HG03196 (cell line): ENCODE data around the gene CERS6.

ENCODE experiments used
- ATAC-seq: cut with Tn5 transposase; IDR thresholded peaks from one replicate; pipeline ENCODE4 v1.9.1; 2021; ENCODE audit not compliant: unreplicated experiment

CERS6 gene

GRCh38 chr2:168528469-168528868 lies 72.4 kb downstream of the CERS6 start:
- no peak for ATAC-seq

- ATAC-seq, result no peak
These were observed 73.2 kb downstream of the CERS6 start for GRCh38 chr2:168529054-168529833.

- no peak for ATAC-seq
These were observed 74.0 kb downstream of the CERS6 start for GRCh38 chr2:168529900-168530561.

GRCh38 chr2:168530982-168531622 lies 75.0 kb downstream of the CERS6 start:
- peak; percentile 50 for ATAC-seq

- ATAC-seq, result no peak
These were observed 78.9 kb downstream of the CERS6 start for GRCh38 chr2:168534926-168535325.

- ATAC-seq, result no peak
These were observed 80.9 kb downstream of the CERS6 start for GRCh38 chr2:168536925-168537466.

GRCh38 chr2:168538133-168538532 lies 82.1 kb downstream of the CERS6 start:
- ATAC-seq, result no peak

GRCh38 chr2:168538534-168538933 lies 82.5 kb downstream of the CERS6 start:
- ATAC-seq, result no peak

GRCh38 chr2:168539945-168540344 lies 83.9 kb downstream of the CERS6 start:
- ATAC-seq, result no peak

GRCh38 chr2:168541858-168542257 lies 85.8 kb downstream of the CERS6 start:
- no peak for ATAC-seq

GRCh38 chr2:168543037-168543436 lies 87.0 kb downstream of the CERS6 start:
- no peak for ATAC-seq

- ATAC-seq, result no peak
These were observed 87.9 kb downstream of the CERS6 start for GRCh38 chr2:168543935-168544334.

- ATAC-seq, result no peak
These were observed 89.5 kb downstream of the CERS6 start for GRCh38 chr2:168545439-168546082.

GRCh38 chr2:168550670-168551069 lies 94.6 kb downstream of the CERS6 start:
- no peak for ATAC-seq

- ATAC-seq, result peak; percentile 95
These were observed 96.4 kb downstream of the CERS6 start for GRCh38 chr2:168552450-168552856.

- ATAC-seq, result no peak
These were observed 99.2 kb downstream of the CERS6 start for GRCh38 chr2:168555283-168555682.

- no peak for ATAC-seq
These were observed 103.1 kb downstream of the CERS6 start for GRCh38 chr2:168559187-168559586.

GRCh38 chr2:168560817-168561499 lies 104.9 kb downstream of the CERS6 start:
- ATAC-seq, result no peak

- no peak for ATAC-seq
These were observed 105.9 kb downstream of the CERS6 start for GRCh38 chr2:168561991-168562390.

GRCh38 chr2:168562971-168563370 lies 106.9 kb downstream of the CERS6 start:
- ATAC-seq, result no peak

- ATAC-seq, result no peak
These were observed 108.6 kb downstream of the CERS6 start for GRCh38 chr2:168564641-168565040.
